GM12872 (cell line): ENCODE data around the gene NFKBIA.

Experiments
- CTCF ChIP-seq: IDR thresholded peaks from 3 replicates; pipeline ENCODE4 v1.5.1; 2011; ENCODE audit warnings: low read depth, mild to moderate bottlenecking, low read length, moderate library complexity; ENCODE audit not compliant: insufficient read depth

Gene NFKBIA

GRCh38 chr14:35401422-35402265 is 2.9 kb downstream of the NFKBIA start:
- TF ChIP-seq CTCF, result no peak

- TF ChIP-seq CTCF, result no peak
Measured at GRCh38 chr14:35400648-35401421, 3.7 kb downstream of the NFKBIA start.

- TF ChIP-seq CTCF, result no peak
Measured at GRCh38 chr14:35399083-35399937, 5.2 kb downstream of the NFKBIA start.

GRCh38 chr14:35398071-35398584 is 6.4 kb downstream of the NFKBIA start:
- TF ChIP-seq CTCF, result no peak

GRCh38 chr14:35395283-35395682 is 9.3 kb downstream of the NFKBIA start:
- no peak for TF ChIP-seq CTCF

GRCh38 chr14:35394326-35395013 is 10.1 kb downstream of the NFKBIA start:
- TF ChIP-seq CTCF, result no peak
